HCT116 (cell line): ENCODE measurements around the gene AGFG2. TPM values are rescaled to one million over a fixed set of nuclear protein-coding genes. Genes with fewer than 3 reads are reported as not detected.

Experiments
- ATAC-seq: fragments of 200-7000 bp; cut with Tn5 transposase; 2 replicates; pipeline ENCODE4 v1.9.1; 2020; ENCODE audit warnings: mild to moderate bottlenecking, moderate library complexity
- BruUV-seq: library from RNA; stranded (reverse); fragments of 400-500 nt; replicated peaks from 2 replicates; lab custom pipeline; 2021; lab: Mats Ljungman, UMichigan
- CTCF ChIA-PET: fragments of 300-600 bp; sonication (Branson Sonifier 250); formaldehyde crosslinking; loops from one replicate; lab custom pipeline; 2021; ENCODE audit warnings: antibody characterized with exemption; lab: Charles Lee
- POLR2A ChIA-PET: fragments of 300-600, 350-600 bp; sonication (Branson Sonifier 250); formaldehyde crosslinking; loops from one replicate; lab custom pipeline; 2021; ENCODE audit warnings: antibody characterized with exemption; lab: Charles Lee
- RAD21 ChIA-PET, 2 experiments: fragments of 300-600 bp; sonication (Branson Sonifier 250); formaldehyde crosslinking; loops; one replicate each; lab custom pipeline; 2023; ENCODE audit warnings: low total read pairs in 2 of 2; ENCODE audit not compliant: uncharacterized antibody in 2 of 2, unreplicated experiment in 2 of 2, low non-redundant PET in 1 of 2; lab: Charles Lee
- DNase-seq: peaks from one replicate; pipeline ENCODE4 v3.0.0-alpha.2; 2010; ENCODE audit warnings: low read depth, low spot score
- H2AFZ ChIP-seq: fragments of 200-600 bp; shearing (Covaris generic), sonication (generic); 2 replicates; pipeline ENCODE4 v1.6.1; 2017; ENCODE audit warnings: low read depth, mixed run types, mixed read lengths, antibody characterized with exemption, low read length; ENCODE audit not compliant: poor library complexity, severe bottlenecking
- H3K27ac ChIP-seq: 2 replicates; pipeline ENCODE4 v1.5.1; 2012; ENCODE audit warnings: low read depth, low read length
- H3K27me3 ChIP-seq: fragments of 200-600 bp; sonication (generic); 2 replicates; pipeline ENCODE4 v1.6.1; 2016; ENCODE audit warnings: mixed run types, low read length, mixed read lengths; ENCODE audit not compliant: insufficient read depth
- H3K36me3 ChIP-seq, 2 experiments: fragments of 200-500 bp in 1 of 2; fragments of 200-600 bp in 1 of 2; sonication (Bioruptor generic) in 1 of 2; sonication (generic) in 1 of 2; 2 replicates each; pipeline versions ENCODE4 v1.5.1 to v1.6.1; 2014 to 2016; ENCODE audit warnings: low read length in 2 of 2, inconsistent platforms in 1 of 2, mixed read lengths in 1 of 2, mixed run types in 1 of 2; ENCODE audit not compliant: insufficient read depth in 2 of 2, control insufficient read depth in 1 of 2
- H3K4me1 ChIP-seq, 2 experiments: fragments of 200-600 bp in 1 of 2; sonication (generic) in 1 of 2; 2 replicates each; pipeline versions ENCODE4 v1.5.1 to v1.6.1; 2012 to 2017; ENCODE audit warnings: low read length in 2 of 2, inconsistent platforms in 1 of 2, mild to moderate bottlenecking in 1 of 2, mixed read lengths in 1 of 2, mixed run types in 1 of 2, moderate library complexity in 1 of 2; ENCODE audit not compliant: insufficient read depth in 2 of 2, control insufficient read depth in 1 of 2
- H3K4me2 ChIP-seq: fragments of 200-600 bp; sonication (generic); 2 replicates; pipeline ENCODE4 v1.6.1; 2017; ENCODE audit warnings: mixed run types, low read length, mixed read lengths
- H3K4me3 ChIP-seq, 2 experiments: fragments of 200-600 bp in 1 of 2; sonication (generic) in 1 of 2; replicated peaks in 1 of 2; 2 replicates each; pipeline ENCODE4 v1.5.1; 2011 to 2016; ENCODE audit warnings: low read length in 2 of 2, control low read depth in 1 of 2, low read depth in 1 of 2, mild to moderate bottlenecking in 1 of 2, mixed read lengths in 1 of 2, mixed run types in 1 of 2
- H3K79me2 ChIP-seq: fragments of 200-600 bp; sonication (generic); 2 replicates; pipeline ENCODE4 v1.6.1; 2017; ENCODE audit warnings: mild to moderate bottlenecking, mixed run types, low read length, moderate library complexity, mixed read lengths; ENCODE audit not compliant: insufficient read depth
- H3K9ac ChIP-seq: fragments of 200-600 bp; sonication (generic); 2 replicates; pipeline ENCODE4 v1.6.1; 2016; ENCODE audit warnings: low read length, mixed read lengths
- H3K9me2 ChIP-seq: fragments of 200-600 bp; sonication (generic), shearing (Covaris generic); 2 replicates; pipeline ENCODE4 v1.6.1; 2017; ENCODE audit warnings: mixed run types, mild to moderate bottlenecking, moderate library complexity; ENCODE audit not compliant: insufficient read depth
- H3K9me3 ChIP-seq, 2 experiments: fragments of 200-500 bp in 1 of 2; fragments of 200-600 bp in 1 of 2; sonication (Bioruptor generic) in 1 of 2; sonication (generic) in 1 of 2; 2 replicates each; pipeline ENCODE4 v1.6.1; 2014 to 2017; ENCODE audit warnings: low read length in 2 of 2, mixed read lengths in 2 of 2, inconsistent platforms in 1 of 2, low read depth in 1 of 2, mild to moderate bottlenecking in 1 of 2, mixed run types in 1 of 2, moderate library complexity in 1 of 2; ENCODE audit not compliant: control insufficient read depth in 1 of 2, insufficient read depth in 1 of 2
- H4K20me1 ChIP-seq: fragments of 200-600 bp; sonication (generic), shearing (Covaris generic); 2 replicates; pipeline ENCODE4 v1.6.1; 2017; ENCODE audit warnings: mixed run types, mild to moderate bottlenecking, moderate library complexity; ENCODE audit not compliant: insufficient read depth
- CTCF ChIP-seq, 3 experiments: fragments of 200-600 bp in 1 of 3; sonication (generic) in 1 of 3; IDR thresholded peaks in 2 of 3; conservative IDR thresholded peaks in 1 of 3; 2 replicates each; pipeline ENCODE4 v1.5.1; 2012 to 2017; ENCODE audit warnings: low read depth in 2 of 3, low read length in 2 of 3, antibody characterized with exemption in 1 of 3, borderline replicate concordance in 1 of 3, control low read depth in 1 of 3, mild to moderate bottlenecking in 1 of 3, mixed read lengths in 1 of 3, mixed run types in 1 of 3, moderate library complexity in 1 of 3; ENCODE audit not compliant: insufficient read depth in 1 of 3
- EZH2 ChIP-seq: fragments of 200-600 bp; sonication (generic); IDR thresholded peaks from 2 replicates; pipeline ENCODE4 v1.6.1; 2017; ENCODE audit warnings: antibody characterized with exemption, mixed run types
- JUND ChIP-seq: IDR thresholded peaks from 2 replicates; pipeline ENCODE4 v1.6.1; 2012
- POLR2AphosphoS5 ChIP-seq: IDR thresholded peaks from 2 replicates; pipeline ENCODE4 v1.6.1; 2011; ENCODE audit warnings: mild to moderate bottlenecking, low read depth, low read length, moderate library complexity
- RAD21 ChIP-seq: IDR thresholded peaks from 2 replicates; pipeline ENCODE4 v1.6.1; 2012; ENCODE audit warnings: low read depth, mild to moderate bottlenecking
- SIN3A ChIP-seq: IDR thresholded peaks from 2 replicates; pipeline ENCODE4 v1.6.1; 2012; ENCODE audit warnings: low read depth
- SP1 ChIP-seq: IDR thresholded peaks from 2 replicates; pipeline ENCODE4 v1.6.1; 2012; ENCODE audit warnings: low read depth
- ZFX ChIP-seq: fragments of 450-650 bp; IDR thresholded peaks from 2 replicates; pipeline ENCODE4 v1.6.1; 2017
- ZNF274 ChIP-seq: fragments of 200-500 bp; sonication (Bioruptor generic); IDR thresholded peaks from 2 replicates; pipeline ENCODE4 v1.6.1; 2014; ENCODE audit warnings: mild to moderate bottlenecking, low read depth, low read length, inconsistent platforms
- intact Hi-C: fragments of 100-400 bp; cut with micrococcal nuclease; formaldehyde crosslinking; loops from 2 replicates; pipeline ENCODE4 v1.10.0; 2022
- total RNA-seq: library from RNA; stranded (reverse); gene quantifications from one replicate; pipeline ENCODE4 v1.2.1, GENCODE V29; 2021; ENCODE audit not compliant: unreplicated experiment
- TF ChIP-seq, protein P1 (sequence below): IDR thresholded peaks from 2 replicates; pipeline ENCODE4 v1.6.1; 2012
- TF ChIP-seq, protein P2 (sequence below): IDR thresholded peaks from 2 replicates; pipeline ENCODE4 v1.6.1; 2012; ENCODE audit warnings: low read depth

The AGFG2 gene
- total RNA-seq, 1 experiment from 2014 or later: 14.0 TPM

DNA sequence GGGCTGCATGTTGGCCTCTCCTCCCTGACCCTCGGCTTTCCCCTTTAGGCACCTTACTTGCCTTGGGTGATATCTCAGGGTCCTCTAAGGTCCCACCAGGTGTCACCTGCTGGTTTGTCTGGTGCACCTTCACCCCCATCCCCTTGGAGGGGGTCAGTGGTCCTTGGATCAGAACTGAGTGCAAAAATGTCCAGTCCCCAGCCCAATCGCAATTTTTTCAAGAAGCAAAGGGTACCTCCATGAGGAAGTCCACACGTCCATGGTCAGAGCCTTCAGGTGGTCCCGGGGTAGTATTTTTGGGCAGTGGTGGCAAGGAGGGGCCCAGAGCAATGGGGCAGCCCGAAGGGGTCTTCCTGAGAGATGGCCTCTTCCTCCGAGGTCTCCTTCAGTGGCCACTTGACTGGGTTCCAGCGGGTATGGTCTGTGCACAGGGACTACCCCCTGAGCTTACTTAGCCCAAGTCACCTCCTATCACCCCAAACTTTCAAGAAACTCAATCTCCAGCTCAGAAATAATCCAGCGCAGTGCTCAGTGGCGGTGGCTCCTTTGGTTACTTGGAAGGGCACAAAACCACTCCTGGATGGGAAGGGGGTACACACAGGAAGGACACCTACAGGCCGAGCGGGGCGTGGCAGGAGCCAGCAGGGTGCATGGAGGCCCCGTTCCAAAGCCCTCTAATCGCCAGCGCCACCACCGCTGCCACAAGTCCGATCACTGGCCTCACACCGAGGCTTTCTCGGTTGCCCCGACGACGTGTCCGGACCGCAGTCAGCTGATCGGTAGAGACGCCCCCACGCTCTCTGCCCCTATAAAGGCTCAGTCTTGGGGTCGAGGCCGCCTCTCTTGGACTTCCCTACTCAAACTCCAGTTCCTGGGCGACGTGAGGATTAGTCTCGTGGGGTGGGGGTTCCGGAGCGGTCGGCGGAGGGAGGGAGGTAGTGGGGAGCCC is 30.2 kb downstream of the AGFG2 start:
- no peak for DNase-seq
- H3K9ac ChIP-seq: no peak overlapping the region
- H3K9me3 ChIP-seq: no peaks in the 10 kb centered on the region
- no peaks in the 10 kb centered on the region for H3K9me2 ChIP-seq
- no peak overlapping the region for H3K27ac ChIP-seq
- ChIA-PET RAD21 (no interaction called here), POLR2A (interaction anchor here (1.4 kb wide), 1 partner anchor 17 kb away, joined by 4 read pairs; the partner anchor contains the start of genes FBXO24 and LRCH4), CTCF (interaction anchor here (1.2 kb wide), 1 partner anchor 9 kb away, joined by 5 read pairs; no protein-coding TSS in a partner anchor)
- H4K20me1 ChIP-seq: no peaks in the 10 kb centered on the region
- peaks cover 17 to 50% of the 10 kb centered on the region in 2 experiments for H3K4me1 ChIP-seq
- TF ChIP-seq CTCF (IDR thresholded peaks at IDR 0.05 in 2 of 3, conservative IDR thresholded peaks at IDR 0.05 in 1 of 3; ENCODE audit: borderline replicate concordance in 1 of 3, insufficient read depth in 1 of 3, low read depth in 2 of 3, low read length in 2 of 3) (peak; percentile 17 to 41 (median 37); a peak in 4 of 6 replicates), EZH2 (no peak), SIN3A (no peak), POLR2AphosphoS5 (0 out of 2 replicates have a peak, but pooled peaks have one; percentile 19), ZFX (no peak), JUND (no peak), RAD21 (no peak), SP1 (no peak), ZNF274 (no peak)
- TF ChIP-seq, protein P1, sequence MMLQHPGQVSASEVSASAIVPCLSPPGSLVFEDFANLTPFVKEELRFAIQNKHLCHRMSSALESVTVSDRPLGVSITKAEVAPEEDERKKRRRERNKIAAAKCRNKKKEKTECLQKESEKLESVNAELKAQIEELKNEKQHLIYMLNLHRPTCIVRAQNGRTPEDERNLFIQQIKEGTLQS: no peak
- TF ChIP-seq, protein P2, sequence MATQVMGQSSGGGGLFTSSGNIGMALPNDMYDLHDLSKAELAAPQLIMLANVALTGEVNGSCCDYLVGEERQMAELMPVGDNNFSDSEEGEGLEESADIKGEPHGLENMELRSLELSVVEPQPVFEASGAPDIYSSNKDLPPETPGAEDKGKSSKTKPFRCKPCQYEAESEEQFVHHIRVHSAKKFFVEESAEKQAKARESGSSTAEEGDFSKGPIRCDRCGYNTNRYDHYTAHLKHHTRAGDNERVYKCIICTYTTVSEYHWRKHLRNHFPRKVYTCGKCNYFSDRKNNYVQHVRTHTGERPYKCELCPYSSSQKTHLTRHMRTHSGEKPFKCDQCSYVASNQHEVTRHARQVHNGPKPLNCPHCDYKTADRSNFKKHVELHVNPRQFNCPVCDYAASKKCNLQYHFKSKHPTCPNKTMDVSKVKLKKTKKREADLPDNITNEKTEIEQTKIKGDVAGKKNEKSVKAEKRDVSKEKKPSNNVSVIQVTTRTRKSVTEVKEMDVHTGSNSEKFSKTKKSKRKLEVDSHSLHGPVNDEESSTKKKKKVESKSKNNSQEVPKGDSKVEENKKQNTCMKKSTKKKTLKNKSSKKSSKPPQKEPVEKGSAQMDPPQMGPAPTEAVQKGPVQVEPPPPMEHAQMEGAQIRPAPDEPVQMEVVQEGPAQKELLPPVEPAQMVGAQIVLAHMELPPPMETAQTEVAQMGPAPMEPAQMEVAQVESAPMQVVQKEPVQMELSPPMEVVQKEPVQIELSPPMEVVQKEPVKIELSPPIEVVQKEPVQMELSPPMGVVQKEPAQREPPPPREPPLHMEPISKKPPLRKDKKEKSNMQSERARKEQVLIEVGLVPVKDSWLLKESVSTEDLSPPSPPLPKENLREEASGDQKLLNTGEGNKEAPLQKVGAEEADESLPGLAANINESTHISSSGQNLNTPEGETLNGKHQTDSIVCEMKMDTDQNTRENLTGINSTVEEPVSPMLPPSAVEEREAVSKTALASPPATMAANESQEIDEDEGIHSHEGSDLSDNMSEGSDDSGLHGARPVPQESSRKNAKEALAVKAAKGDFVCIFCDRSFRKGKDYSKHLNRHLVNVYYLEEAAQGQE: no peak
- no peaks in the 10 kb centered on the region for H3K27me3 ChIP-seq
- ATAC-seq: peak; percentile 71
- no peak overlapping the region for H3K4me2 ChIP-seq
- H3K79me2 ChIP-seq: no peaks in the 10 kb centered on the region
- H2AFZ ChIP-seq: no peak overlapping the region
- no peaks in the 10 kb centered on the region for H3K36me3 ChIP-seq
- intact Hi-C loops: no loop called here
- no TSS peak for BruUV-seq
- H3K4me3 ChIP-seq: no peak overlapping the region
